Stomach smooth muscle (tissue), 2 donors: ENCODE data around the gene OR2H2.

Source experiments
- H3K27ac ChIP-seq: one replicate; pipeline ENCODE4 v1.7.0; 2013; ENCODE audit warnings: mild to moderate bottlenecking, low read length, inconsistent platforms
- H3K27me3 ChIP-seq, 2 donors: one replicate each; pipeline ENCODE4 v1.7.0; 2013; ENCODE audit warnings: low read length in 2 of 2; ENCODE audit not compliant: insufficient read depth in 2 of 2, control insufficient read depth in 1 of 2
- H3K36me3 ChIP-seq, 2 donors: one replicate each; pipeline ENCODE4 v1.7.0; 2013; ENCODE audit warnings: low read length in 2 of 2; ENCODE audit not compliant: control insufficient read depth in 2 of 2, insufficient read depth in 2 of 2
- H3K4me1 ChIP-seq: one replicate; pipeline ENCODE4 v1.7.0; 2013; ENCODE audit warnings: low read length; ENCODE audit not compliant: control insufficient read depth, insufficient read depth
- H3K4me3 ChIP-seq, 2 donors: one replicate each; pipeline ENCODE4 v1.7.0; 2013; ENCODE audit warnings: low read length in 2 of 2
- H3K9ac ChIP-seq, 2 donors: one replicate each; pipeline ENCODE4 v1.7.0; 2013; ENCODE audit warnings: low read length in 2 of 2, mild to moderate bottlenecking in 1 of 2
- H3K9me3 ChIP-seq, 2 donors: one replicate each; pipeline ENCODE4 v1.7.0; 2013; ENCODE audit warnings: low read length in 2 of 2; ENCODE audit not compliant: control insufficient read depth in 2 of 2
- donor health status: healthy.
- donor health status: Pancreatic carcinoma.

OR2H2 gene

GRCh38 chr6:29630315-29630714 lies 45.4 kb downstream of the OR2H2 start:
- no peaks in the 10 kb centered on the region for H3K27me3 ChIP-seq
- H3K4me3 ChIP-seq: no peak overlapping the region
- no peaks in the 10 kb centered on the region for H3K36me3 ChIP-seq
- H3K9me3 ChIP-seq: no peaks in the 10 kb centered on the region
- H3K27ac ChIP-seq: no peak overlapping the region
- no peak overlapping the region for H3K9ac ChIP-seq
- peaks cover 37% of the 10 kb centered on the region for H3K4me1 ChIP-seq

DNA sequence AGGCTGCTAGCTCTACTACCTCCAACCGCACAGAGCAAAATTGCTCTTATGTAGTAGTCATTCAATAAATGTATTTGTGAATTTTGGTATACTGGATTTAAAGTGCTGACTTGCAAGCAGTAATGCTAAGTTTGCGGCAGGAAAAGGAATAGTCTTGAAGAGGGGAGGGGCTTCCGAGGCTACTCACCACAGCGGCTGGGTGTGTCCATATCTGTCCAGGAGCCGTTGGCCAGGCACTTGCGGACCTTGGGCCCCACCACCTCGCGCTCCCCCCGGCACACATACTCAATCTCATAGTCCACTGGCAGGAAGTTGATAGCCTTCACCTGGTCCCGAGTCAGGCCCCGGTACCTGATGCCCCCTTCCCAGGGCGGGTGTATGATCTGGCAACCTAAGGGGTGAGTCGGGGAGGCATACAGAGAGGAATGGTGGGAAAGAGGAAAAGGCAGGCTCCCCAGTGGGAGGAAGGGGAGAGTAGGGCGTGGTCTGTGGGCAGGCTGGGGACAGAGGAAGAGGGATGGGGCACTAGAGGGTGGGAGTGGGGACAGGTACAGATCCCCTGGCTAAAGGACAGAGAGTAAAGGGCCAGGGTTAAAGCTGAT lies 46.4 kb downstream of the OR2H2 start:
- H3K4me1 ChIP-seq: peaks cover 37% of the 10 kb centered on the region
- H3K27ac ChIP-seq: no peak overlapping the region
- no peaks in the 10 kb centered on the region for H3K9me3 ChIP-seq
- H3K4me3 ChIP-seq: no peak overlapping the region
- H3K27me3 ChIP-seq: no peaks in the 10 kb centered on the region
- H3K36me3 ChIP-seq: no peaks in the 10 kb centered on the region
- H3K9ac ChIP-seq: peak overlapping the region in 1 of 2 donors; percentile 5

DNA sequence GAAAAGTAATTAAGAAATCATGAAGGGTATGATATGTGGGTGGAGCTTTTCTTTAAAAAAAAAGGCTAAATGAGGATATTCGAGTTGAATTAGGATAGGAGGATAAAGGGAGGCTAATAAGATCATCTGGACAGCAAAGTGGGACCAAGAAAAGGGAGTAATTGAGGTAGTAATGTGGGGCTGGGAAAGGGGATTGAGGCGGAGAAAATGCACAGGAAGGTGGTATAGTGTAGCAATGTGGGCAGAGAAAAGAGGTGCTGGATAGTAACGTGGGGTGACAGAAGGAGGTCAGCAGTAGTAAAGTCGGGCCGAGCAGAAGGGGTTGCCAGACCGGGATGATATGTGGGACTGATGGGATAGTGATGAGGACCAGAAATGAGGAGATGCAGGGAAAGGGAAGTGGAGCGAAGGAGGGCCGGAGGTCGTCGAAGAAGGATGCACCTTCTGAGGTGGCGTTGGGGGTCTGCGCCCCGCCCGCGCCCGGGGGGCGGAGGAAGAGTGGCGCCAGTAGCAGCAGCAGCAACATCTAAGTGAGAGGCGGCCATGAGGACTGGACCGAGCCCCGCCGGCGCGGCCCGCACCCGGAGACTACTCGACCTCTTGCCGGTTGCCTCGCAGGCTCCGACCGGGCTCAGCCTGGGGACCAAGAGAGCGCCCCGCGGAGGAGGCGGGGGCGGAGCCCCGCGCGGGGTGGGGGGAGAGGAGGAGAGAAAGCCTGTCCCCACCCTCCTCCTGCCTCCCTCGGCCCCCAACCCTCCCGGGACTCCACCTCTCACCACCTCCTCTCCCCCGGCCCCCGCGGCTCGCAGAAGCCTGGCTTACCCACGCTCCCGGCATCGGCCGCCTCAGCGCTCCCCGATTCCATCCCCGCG lies 47.2 kb downstream of the OR2H2 start:
- no peaks in the 10 kb centered on the region for H3K36me3 ChIP-seq
- H3K4me3 ChIP-seq: peak overlapping the region; percentile 57 to 87
- peak overlapping the region; percentile 64 for H3K27ac ChIP-seq
- peaks cover 37% of the 10 kb centered on the region for H3K4me1 ChIP-seq
- no peaks in the 10 kb centered on the region for H3K27me3 ChIP-seq
- H3K9ac ChIP-seq: peak overlapping the region; percentile 64 to 77
- no peaks in the 10 kb centered on the region for H3K9me3 ChIP-seq

DNA sequence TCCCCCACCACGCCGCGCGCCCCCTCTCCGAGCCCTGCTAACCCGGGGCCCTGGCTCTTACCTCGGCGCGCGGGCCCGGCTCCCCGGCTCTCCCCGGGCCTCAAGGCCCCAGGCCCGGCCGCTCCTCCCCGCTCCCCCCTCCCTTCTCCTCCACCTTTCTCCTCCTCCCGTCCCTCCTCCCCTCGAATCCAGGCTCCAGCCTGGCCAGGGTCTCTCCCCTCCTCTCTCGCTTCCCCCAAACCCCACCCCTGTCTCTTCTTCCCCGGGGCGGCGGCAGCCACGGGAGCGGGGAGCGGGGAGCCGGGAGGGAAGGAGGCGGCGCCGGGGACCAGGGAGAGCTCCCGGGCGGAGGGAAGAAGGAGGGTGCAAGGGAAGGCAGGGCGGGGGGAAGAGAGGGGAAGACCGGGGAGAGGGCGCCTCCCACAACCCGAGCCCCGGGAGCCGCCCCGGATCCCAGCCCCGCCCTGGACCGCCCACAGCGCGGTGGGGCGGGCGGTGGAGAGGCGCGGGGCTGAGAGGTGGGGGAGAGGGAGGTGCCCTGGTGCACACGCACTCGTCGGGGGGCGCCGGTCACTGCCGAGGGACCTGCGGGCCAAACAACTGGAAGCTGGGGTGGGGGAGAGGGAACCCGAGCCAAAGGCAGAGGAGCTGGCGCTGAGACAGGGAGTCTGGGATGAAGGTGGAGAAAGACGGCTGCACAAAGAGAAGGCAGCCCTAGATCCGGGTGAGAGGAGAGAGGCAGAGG lies 48.0 kb downstream of the OR2H2 start, which contains the start of gene GABBR1:
Gene GABBR1 (minus strand): TSS at position 395 of the 745 bp plus-strand sequence. CDS start 798 bp downstream, outside the sequence.
- Histone ChIP-seq H3K36me3 (no peaks in the 10 kb centered on the region), H3K27ac (peak within 1 kb of the TSS; percentile 64), H3K9ac (peak within 1 kb of the TSS; percentile 72 to 77), H3K4me3 (peak within 1 kb of the TSS; percentile 57 to 87), H3K9me3 (no peaks in the 10 kb centered on the region), H3K4me1 (peaks cover 33% of the 10 kb centered on the region), H3K27me3 (no peaks in the 10 kb centered on the region)

- no peaks in the 10 kb centered on the region for H3K9me3 ChIP-seq
- H3K4me1 ChIP-seq: peaks cover 29% of the 10 kb centered on the region
- H3K36me3 ChIP-seq: no peaks in the 10 kb centered on the region
- peak overlapping the region; percentile 72 to 77 for H3K9ac ChIP-seq
- peak overlapping the region; percentile 57 to 87 for H3K4me3 ChIP-seq
- H3K27me3 ChIP-seq: no peaks in the 10 kb centered on the region
- H3K27ac ChIP-seq: peak overlapping the region; percentile 64
Observed at GRCh38 chr6:29633534-29633905, 48.6 kb downstream of the OR2H2 start.

DNA sequence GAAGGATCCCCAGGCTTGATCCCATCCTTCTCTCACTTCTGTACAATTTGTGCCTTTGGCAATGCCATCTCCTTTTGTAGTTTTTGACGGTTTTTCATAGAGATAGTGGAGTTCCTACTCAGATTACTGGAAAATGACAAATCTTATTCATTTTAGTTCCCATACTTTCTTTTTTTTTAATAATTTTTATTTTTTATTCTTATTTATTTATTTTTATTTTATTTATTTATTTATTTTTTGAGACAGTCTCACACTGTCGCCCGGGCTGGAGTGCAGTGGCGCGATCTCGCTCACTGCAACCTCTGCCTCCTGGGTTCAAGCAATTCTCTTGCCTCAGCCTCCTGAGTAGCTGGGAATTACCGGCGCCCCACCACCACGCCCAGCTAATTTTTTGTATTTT lies 52.3 kb downstream of the OR2H2 start:
- no peak overlapping the region for H3K27ac ChIP-seq
- no peaks in the 10 kb centered on the region for H3K27me3 ChIP-seq

More for the DNA sequence above, 52.3 kb downstream of the OR2H2 start:
- no peak overlapping the region for H3K4me3 ChIP-seq
- H3K36me3 ChIP-seq: no peaks in the 10 kb centered on the region
- H3K9ac ChIP-seq: no peak overlapping the region
- peaks cover 8% of the 10 kb centered on the region for H3K4me1 ChIP-seq
- no peaks in the 10 kb centered on the region for H3K9me3 ChIP-seq
